Activated naive CD4-positive, alpha-beta T cell treated with anti-CD3 and anti-CD28 coated beads, Interleukin-2, amount 10 ng/mL, durations not matched to agents 7 days and 5 days (primary cell): ENCODE measurements around the gene LAMTOR2.

ENCODE experiments used
- CTCF ChIA-PET: fragments of 350-600 bp; sonication (Branson Sonifier 250); formaldehyde crosslinking; loops from one replicate; lab custom pipeline; 2021; ENCODE audit warnings: antibody characterized with exemption; lab: Charles Lee
- DNase-seq: peaks from one replicate; pipeline ENCODE4 v3.0.0-alpha.2; 2020
- H3K27ac Mint-ChIP-seq: one replicate; pipeline ENCODE4 v1.8.0; 2021; ENCODE audit warnings: mild to moderate bottlenecking, moderate library complexity, mixed read lengths
- H3K27me3 Mint-ChIP-seq: one replicate; pipeline ENCODE4 v1.8.0; 2021; ENCODE audit warnings: mild to moderate bottlenecking, mixed read lengths
- H3K36me3 Mint-ChIP-seq: one replicate; pipeline ENCODE4 v1.8.0; 2021; ENCODE audit warnings: mixed read lengths
- H3K4me1 Mint-ChIP-seq: one replicate; pipeline ENCODE4 v1.8.0; 2021; ENCODE audit warnings: mixed read lengths
- H3K4me3 Mint-ChIP-seq: one replicate; pipeline ENCODE4 v1.8.0; 2021; ENCODE audit warnings: mild to moderate bottlenecking, moderate library complexity, mixed read lengths
- H3K9me3 Mint-ChIP-seq: one replicate; pipeline ENCODE4 v1.8.0; 2021; ENCODE audit warnings: mixed read lengths

The LAMTOR2 gene

GRCh38 chr1:156074661-156075060 lies 20.1 kb downstream of the LAMTOR2 start:
- no peak for DNase-seq
- CTCF ChIA-PET, result interaction anchor here (1.4 to 1.7 kb wide), 2 partner anchors 9 to 56 kb away, joined by 3 to 9 read pairs; no protein-coding TSS in a partner anchor
- Mint-ChIP-seq H3K9me3 (no peaks in the 10 kb centered on the region), H3K36me3 (no peaks in the 10 kb centered on the region), H3K4me3 (no peak overlapping the region), H3K4me1 (peaks cover 6% of the 10 kb centered on the region), H3K27me3 (peaks cover 88% of the 10 kb centered on the region), H3K27ac (no peak overlapping the region)

GRCh38 chr1:156075162-156075561 lies 20.6 kb downstream of the LAMTOR2 start:
- DNase-seq, result no peak
- CTCF ChIA-PET, result interaction anchor here (1.4 to 1.7 kb wide), 2 partner anchors 9 to 56 kb away, joined by 3 to 9 read pairs; no protein-coding TSS in a partner anchor
- Mint-ChIP-seq H3K27me3 (peaks cover 88% of the 10 kb centered on the region), H3K4me3 (no peak overlapping the region), H3K36me3 (no peaks in the 10 kb centered on the region), H3K9me3 (no peaks in the 10 kb centered on the region), H3K27ac (no peak overlapping the region), H3K4me1 (peaks cover 6% of the 10 kb centered on the region)

GRCh38 chr1:156075775-156076204 lies 21.2 kb downstream of the LAMTOR2 start:
- no peak overlapping the region for H3K4me3 Mint-ChIP-seq
- CTCF ChIA-PET, result interaction anchor here (1.4 to 1.7 kb wide), 2 partner anchors 10 to 55 kb away, joined by 3 to 9 read pairs; no protein-coding TSS in a partner anchor

GRCh38 chr1:156076609-156077429 lies 22.2 kb downstream of the LAMTOR2 start:
- no peaks in the 10 kb centered on the region for H3K9me3 Mint-ChIP-seq
- H3K36me3 Mint-ChIP-seq, result no peaks in the 10 kb centered on the region
- DNase-seq, result no peak
- H3K27ac Mint-ChIP-seq, result no peak overlapping the region
- CTCF ChIA-PET, result no interaction called here
- no peak overlapping the region for H3K4me3 Mint-ChIP-seq
- H3K4me1 Mint-ChIP-seq, result peaks cover 7% of the 10 kb centered on the region
- peaks cover 88% of the 10 kb centered on the region for H3K27me3 Mint-ChIP-seq

More at GRCh38 chr1:156075775-156076204, 21.2 kb downstream of the LAMTOR2 start:
- no peak for DNase-seq
- Mint-ChIP-seq H3K27ac (no peak overlapping the region), H3K36me3 (no peaks in the 10 kb centered on the region), H3K27me3 (peaks cover 88% of the 10 kb centered on the region), H3K4me1 (peaks cover 6% of the 10 kb centered on the region), H3K9me3 (no peaks in the 10 kb centered on the region)

- no peak overlapping the region for H3K27ac Mint-ChIP-seq
- CTCF ChIA-PET, result interaction anchor here (1.5 kb wide), 1 partner anchor 11 kb away, joined by 3 read pairs; no protein-coding TSS in a partner anchor
- peaks cover 90% of the 10 kb centered on the region for H3K27me3 Mint-ChIP-seq
- DNase-seq, result no peak
- no peak overlapping the region for H3K4me3 Mint-ChIP-seq
- H3K9me3 Mint-ChIP-seq, result no peaks in the 10 kb centered on the region
- H3K4me1 Mint-ChIP-seq, result peaks cover 8% of the 10 kb centered on the region
- H3K36me3 Mint-ChIP-seq, result no peaks in the 10 kb centered on the region
Observed at GRCh38 chr1:156077430-156077760, 22.8 kb downstream of the LAMTOR2 start.

- Mint-ChIP-seq H3K27me3 (peaks cover 94% of the 10 kb centered on the region), H3K27ac (no peak overlapping the region), H3K4me1 (peaks cover 12% of the 10 kb centered on the region), H3K9me3 (no peaks in the 10 kb centered on the region), H3K36me3 (no peaks in the 10 kb centered on the region), H3K4me3 (no peak overlapping the region)
- CTCF ChIA-PET, result interaction anchor here (1.2 to 1.8 kb wide), 3 partner anchors 12 to 51 kb away, joined by 3 to 8 read pairs (median 3); no protein-coding TSS in a partner anchor
- DNase-seq, result no peak
Observed at GRCh38 chr1:156078728-156079127, 24.1 kb downstream of the LAMTOR2 start.

GRCh38 chr1:156079762-156080161 lies 25.2 kb downstream of the LAMTOR2 start:
- no peak overlapping the region for H3K27ac Mint-ChIP-seq
- peaks cover 12% of the 10 kb centered on the region for H3K4me1 Mint-ChIP-seq
- H3K36me3 Mint-ChIP-seq, result no peaks in the 10 kb centered on the region
- CTCF ChIA-PET, result interaction anchor here (1.8 kb wide), 1 partner anchor 50 kb away, joined by 8 read pairs; no protein-coding TSS in a partner anchor
- DNase-seq, result no peak
- H3K9me3 Mint-ChIP-seq, result no peaks in the 10 kb centered on the region
- peaks cover 98% of the 10 kb centered on the region for H3K27me3 Mint-ChIP-seq
- no peak overlapping the region for H3K4me3 Mint-ChIP-seq

GRCh38 chr1:156080241-156080862 lies 25.8 kb downstream of the LAMTOR2 start:
- H3K36me3 Mint-ChIP-seq, result no peaks in the 10 kb centered on the region
- H3K4me1 Mint-ChIP-seq, result peaks cover 12% of the 10 kb centered on the region
- peaks cover 98% of the 10 kb centered on the region for H3K27me3 Mint-ChIP-seq
- DNase-seq, result no peak
- no peaks in the 10 kb centered on the region for H3K9me3 Mint-ChIP-seq
- H3K27ac Mint-ChIP-seq, result no peak overlapping the region
- no peak overlapping the region for H3K4me3 Mint-ChIP-seq
- CTCF ChIA-PET, result no interaction called here

GRCh38 chr1:156080863-156081179 lies 26.2 kb downstream of the LAMTOR2 start:
- peaks cover 8% of the 10 kb centered on the region for H3K4me1 Mint-ChIP-seq
- H3K27ac Mint-ChIP-seq, result no peak overlapping the region

GRCh38 chr1:156081180-156081916 lies 26.8 kb downstream of the LAMTOR2 start:
- peak overlapping the region; percentile 75 for H3K4me3 Mint-ChIP-seq
- no peak overlapping the region for H3K27ac Mint-ChIP-seq
- H3K9me3 Mint-ChIP-seq, result no peaks in the 10 kb centered on the region
- no peaks in the 10 kb centered on the region for H3K36me3 Mint-ChIP-seq
- CTCF ChIA-PET, result interaction anchor here (1.4 to 1.5 kb wide), 2 partner anchors 15 to 49 kb away, joined by 3 to 6 read pairs; no protein-coding TSS in a partner anchor
- H3K27me3 Mint-ChIP-seq, result peaks cover 100% of the 10 kb centered on the region
- DNase-seq, result no peak
- H3K4me1 Mint-ChIP-seq, result peaks cover 7% of the 10 kb centered on the region

More at GRCh38 chr1:156080863-156081179, 26.2 kb downstream of the LAMTOR2 start:
- H3K4me3 Mint-ChIP-seq, result peak overlapping the region; percentile 32
- H3K27me3 Mint-ChIP-seq, result peaks cover 98% of the 10 kb centered on the region
- CTCF ChIA-PET, result interaction anchor here (1.4 kb wide), 1 partner anchor 14 kb away, joined by 3 read pairs; no protein-coding TSS in a partner anchor
- H3K36me3 Mint-ChIP-seq, result no peaks in the 10 kb centered on the region
- H3K9me3 Mint-ChIP-seq, result no peaks in the 10 kb centered on the region
- DNase-seq, result no peak

GRCh38 chr1:156081917-156082308 lies 27.3 kb downstream of the LAMTOR2 start:
- H3K4me3 Mint-ChIP-seq, result peak overlapping the region; percentile 75
- no peaks in the 10 kb centered on the region for H3K36me3 Mint-ChIP-seq
- H3K9me3 Mint-ChIP-seq, result no peaks in the 10 kb centered on the region
- CTCF ChIA-PET, result interaction anchor here (1.4 to 1.5 kb wide), 2 partner anchors 15 to 48 kb away, joined by 3 to 6 read pairs; no protein-coding TSS in a partner anchor
- peaks cover 100% of the 10 kb centered on the region for H3K27me3 Mint-ChIP-seq
- H3K27ac Mint-ChIP-seq, result no peak overlapping the region
- H3K4me1 Mint-ChIP-seq, result peaks cover 7% of the 10 kb centered on the region
- no peak for DNase-seq

GRCh38 chr1:156082309-156083091 lies 27.9 kb downstream of the LAMTOR2 start, which contains the start of gene MEX3A:
Gene MEX3A (minus strand): TSS chr1:156082465. CDS start chr1:156081998, 467 bp downstream.
- H3K36me3 Mint-ChIP-seq, result no peaks in the 10 kb centered on the region
- CTCF ChIA-PET, result interaction anchor here (1.4 to 1.5 kb wide), 2 partner anchors 16 to 47 kb away, joined by 3 to 6 read pairs; no protein-coding TSS in a partner anchor
- peak; percentile 78 for DNase-seq
- H3K9me3 Mint-ChIP-seq, result no peaks in the 10 kb centered on the region
- no peak within 1 kb of the TSS for H3K27ac Mint-ChIP-seq
- H3K4me3 Mint-ChIP-seq, result peak within 1 kb of the TSS; percentile 75
- H3K27me3 Mint-ChIP-seq, result peaks cover 100% of the 10 kb centered on the region
- peaks cover 7% of the 10 kb centered on the region for H3K4me1 Mint-ChIP-seq
